Heart left ventricle (tissue), 13 donors: ENCODE results near the gene KDM4B.

ENCODE experiments used
- POLR2A ChIP-seq, 2 donors: fragments of 450-650 bp; IDR thresholded peaks; one replicate each; pipeline ENCODE4 v1.6.1; 2017; ENCODE audit warnings: antibody characterized with exemption in 2 of 2, mild to moderate bottlenecking in 2 of 2, moderate library complexity in 2 of 2
- TF ChIP-seq, protein P1 (sequence below), 12 donors: fragments of 200-600 bp; sonication (generic) in 4 of 12; IDR thresholded peaks; one replicate each; pipeline versions ENCODE4 v1.5.0 to v1.8.0; 2018 to 2022; ENCODE audit warnings: antibody characterized with exemption in 12 of 12, mild to moderate bottlenecking in 5 of 12
- donor health status: ischemic (EF 13 %, LVEDD 7.1; RV severe dilation, severe dysfunction).
- donor health status: DM: no; HTN: yes; CAD: no.
- donor health status: DM: no; HTN: no; CAD: no.
- donor health status: ischemic (EF 25% LVEDD 6.9; RV normal size, moderate dysfunction).
- donor health status: ischemic (EF 25% LVEDD 5.7; RV mildly dilated, moderate dysfunction).
- donor health status: ischemic (EF 35%, LVEDD 5.7; RV mildly dilated, moderate dysfunction).
- donor health status: nonischemic (EF 11% LVEDD 7.7; RV severe dilation, severe dysfunction).
- donor health status: DM: yes; HTN: yes; CAD: no.
- donor health status: PGD.
- donor health status: ischemic (EF 29% LVEDD 5.4; RV normal size, mild dysfunction).
- donor health status: nonischemic (EF 23%, LVEDD 6.1; RV moderate dilation, normal function).

DNA sequence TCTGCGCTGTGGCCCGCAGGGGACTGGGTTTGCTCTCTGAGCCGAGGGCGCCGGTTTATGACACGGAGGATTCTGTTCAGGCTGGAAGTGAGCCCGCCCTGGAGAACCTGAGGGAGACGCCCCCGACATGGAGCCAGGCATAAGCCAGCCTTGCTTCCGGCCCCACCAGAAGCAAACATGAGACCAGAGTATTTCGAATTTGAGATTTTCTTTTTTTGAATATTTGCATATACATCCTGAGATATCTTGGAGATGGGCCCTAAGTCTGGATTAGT lies 72.9 kb downstream of the KDM4B start:
- no peak for TF ChIP-seq POLR2A (IDR thresholded peaks at IDR 0.05)
- TF ChIP-seq, protein P1, sequence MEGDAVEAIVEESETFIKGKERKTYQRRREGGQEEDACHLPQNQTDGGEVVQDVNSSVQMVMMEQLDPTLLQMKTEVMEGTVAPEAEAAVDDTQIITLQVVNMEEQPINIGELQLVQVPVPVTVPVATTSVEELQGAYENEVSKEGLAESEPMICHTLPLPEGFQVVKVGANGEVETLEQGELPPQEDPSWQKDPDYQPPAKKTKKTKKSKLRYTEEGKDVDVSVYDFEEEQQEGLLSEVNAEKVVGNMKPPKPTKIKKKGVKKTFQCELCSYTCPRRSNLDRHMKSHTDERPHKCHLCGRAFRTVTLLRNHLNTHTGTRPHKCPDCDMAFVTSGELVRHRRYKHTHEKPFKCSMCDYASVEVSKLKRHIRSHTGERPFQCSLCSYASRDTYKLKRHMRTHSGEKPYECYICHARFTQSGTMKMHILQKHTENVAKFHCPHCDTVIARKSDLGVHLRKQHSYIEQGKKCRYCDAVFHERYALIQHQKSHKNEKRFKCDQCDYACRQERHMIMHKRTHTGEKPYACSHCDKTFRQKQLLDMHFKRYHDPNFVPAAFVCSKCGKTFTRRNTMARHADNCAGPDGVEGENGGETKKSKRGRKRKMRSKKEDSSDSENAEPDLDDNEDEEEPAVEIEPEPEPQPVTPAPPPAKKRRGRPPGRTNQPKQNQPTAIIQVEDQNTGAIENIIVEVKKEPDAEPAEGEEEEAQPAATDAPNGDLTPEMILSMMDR (IDR thresholded peaks at IDR 0.05): no peak
